GM19351 (cell line): ENCODE results near the gene ATRNL1.

Experiments
- ATAC-seq: cut with Tn5 transposase; IDR thresholded peaks from one replicate; pipeline ENCODE4 v1.9.1; 2021; ENCODE audit warnings: mild to moderate bottlenecking, moderate library complexity; ENCODE audit not compliant: unreplicated experiment

The ATRNL1 gene

GRCh38 chr10:115572740-115573455, 479.7 kb downstream of the ATRNL1 start:
- no peak for ATAC-seq

- no peak for ATAC-seq
Measured at GRCh38 chr10:115580239-115580638, 487.1 kb downstream of the ATRNL1 start.

GRCh38 chr10:115593060-115593459, 499.9 kb downstream of the ATRNL1 start:
- ATAC-seq = no peak

- no peak for ATAC-seq
Measured at GRCh38 chr10:115604627-115605026, 511.5 kb downstream of the ATRNL1 start.

GRCh38 chr10:115606086-115606485, 512.9 kb downstream of the ATRNL1 start:
- no peak for ATAC-seq

- no peak for ATAC-seq
Measured at GRCh38 chr10:115606741-115607140, 513.6 kb downstream of the ATRNL1 start.

- no peak for ATAC-seq
Measured at GRCh38 chr10:115624448-115624847, 531.3 kb downstream of the ATRNL1 start.

- no peak for ATAC-seq
Measured at GRCh38 chr10:115628616-115629015, 535.5 kb downstream of the ATRNL1 start.

- ATAC-seq = no peak
Measured at GRCh38 chr10:115638246-115638645, 545.1 kb downstream of the ATRNL1 start.

- ATAC-seq = no peak
Measured at GRCh38 chr10:115649217-115649616, 556.1 kb downstream of the ATRNL1 start.

GRCh38 chr10:115653473-115653872, 560.3 kb downstream of the ATRNL1 start:
- no peak for ATAC-seq

GRCh38 chr10:115654961-115655360, 561.8 kb downstream of the ATRNL1 start:
- no peak for ATAC-seq

- no peak for ATAC-seq
Measured at GRCh38 chr10:115657161-115657860, 564.1 kb downstream of the ATRNL1 start.

GRCh38 chr10:115659616-115660015, 566.5 kb downstream of the ATRNL1 start:
- ATAC-seq = no peak

- no peak for ATAC-seq
Measured at GRCh38 chr10:115660391-115660790, 567.2 kb downstream of the ATRNL1 start.

GRCh38 chr10:115662422-115662821, 569.3 kb downstream of the ATRNL1 start:
- ATAC-seq = no peak

- ATAC-seq = no peak
Measured at GRCh38 chr10:115665549-115665948, 572.4 kb downstream of the ATRNL1 start.

GRCh38 chr10:115674496-115674895, 581.3 kb downstream of the ATRNL1 start:
- ATAC-seq = no peak

- no peak for ATAC-seq
Measured at GRCh38 chr10:115696747-115697146, 603.6 kb downstream of the ATRNL1 start.

- ATAC-seq = no peak
Measured at GRCh38 chr10:115706026-115706425, 612.9 kb downstream of the ATRNL1 start.

GRCh38 chr10:115706488-115707076, 613.4 kb downstream of the ATRNL1 start:
- ATAC-seq = peak; percentile 65

- ATAC-seq = no peak
Measured at GRCh38 chr10:115710136-115710535, 617.0 kb downstream of the ATRNL1 start.
